Stimulated activated naive CD8-positive, alpha-beta T cell treated with anti-CD3 and anti-CD28 coated beads, Interleukin-15, Interleukin-2, amounts not matched to agents 100 ng/mL and 50 ng/mL, for 24 hours (primary cell): ENCODE results near the gene MYO1G.

Experiments used
- H3K27ac Mint-ChIP-seq: one replicate; pipeline ENCODE4 v1.8.0; 2021; ENCODE audit warnings: mild to moderate bottlenecking, mixed read lengths
- H3K27me3 Mint-ChIP-seq: one replicate; pipeline ENCODE4 v1.8.0; 2021; ENCODE audit warnings: mixed read lengths
- H3K36me3 Mint-ChIP-seq: one replicate; pipeline ENCODE4 v1.8.0; 2021; ENCODE audit warnings: low read depth, mixed read lengths
- H3K4me1 Mint-ChIP-seq: one replicate; pipeline ENCODE4 v1.8.0; 2021; ENCODE audit warnings: low read depth, mixed read lengths
- H3K4me3 Mint-ChIP-seq: one replicate; pipeline ENCODE4 v1.8.0; 2021; ENCODE audit warnings: mild to moderate bottlenecking, mixed read lengths
- H3K9me3 Mint-ChIP-seq: one replicate; pipeline ENCODE4 v1.8.0; 2021; ENCODE audit warnings: mixed read lengths

Gene MYO1G

GRCh38 chr7:44921607-44922350 is 57.0 kb downstream of the MYO1G start:
- Mint-ChIP-seq H3K27me3 (no peaks in the 10 kb centered on the region), H3K27ac (peak overlapping the region; percentile 61), H3K36me3 (no peaks in the 10 kb centered on the region), H3K4me3 (no peak overlapping the region), H3K9me3 (no peaks in the 10 kb centered on the region), H3K4me1 (peaks cover 17% of the 10 kb centered on the region)

- no peaks in the 10 kb centered on the region for H3K27me3 Mint-ChIP-seq
- no peaks in the 10 kb centered on the region for H3K9me3 Mint-ChIP-seq
- H3K36me3 Mint-ChIP-seq: no peaks in the 10 kb centered on the region
- peaks cover 19% of the 10 kb centered on the region for H3K4me1 Mint-ChIP-seq
- H3K4me3 Mint-ChIP-seq: no peak overlapping the region
- H3K27ac Mint-ChIP-seq: no peak overlapping the region
Observed at GRCh38 chr7:44920119-44920518, 58.7 kb downstream of the MYO1G start.

GRCh38 chr7:44918029-44918428 is 60.8 kb downstream of the MYO1G start:
- H3K4me1 Mint-ChIP-seq: peaks cover 34% of the 10 kb centered on the region
- H3K9me3 Mint-ChIP-seq: no peaks in the 10 kb centered on the region
- no peaks in the 10 kb centered on the region for H3K36me3 Mint-ChIP-seq
- H3K4me3 Mint-ChIP-seq: no peak overlapping the region
- H3K27ac Mint-ChIP-seq: no peak overlapping the region
- no peaks in the 10 kb centered on the region for H3K27me3 Mint-ChIP-seq

- H3K4me1 Mint-ChIP-seq: peaks cover 34% of the 10 kb centered on the region
- no peak overlapping the region for H3K27ac Mint-ChIP-seq
- H3K9me3 Mint-ChIP-seq: no peaks in the 10 kb centered on the region
Observed at GRCh38 chr7:44917465-44917864, 61.4 kb downstream of the MYO1G start.

GRCh38 chr7:44914992-44915607 is 63.7 kb downstream of the MYO1G start:
- Mint-ChIP-seq H3K9me3 (no peaks in the 10 kb centered on the region), H3K4me3 (no peak overlapping the region), H3K36me3 (no peaks in the 10 kb centered on the region), H3K27ac (peak overlapping the region; percentile 82), H3K27me3 (no peaks in the 10 kb centered on the region), H3K4me1 (peaks cover 20% of the 10 kb centered on the region)

More at GRCh38 chr7:44917465-44917864, 61.4 kb downstream of the MYO1G start:
- Mint-ChIP-seq H3K4me3 (no peak overlapping the region), H3K36me3 (no peaks in the 10 kb centered on the region), H3K27me3 (no peaks in the 10 kb centered on the region)

GRCh38 chr7:44912775-44913347 is 66.0 kb downstream of the MYO1G start:
- Mint-ChIP-seq H3K4me3 (no peak overlapping the region), H3K36me3 (no peaks in the 10 kb centered on the region), H3K9me3 (no peaks in the 10 kb centered on the region), H3K27me3 (no peaks in the 10 kb centered on the region), H3K4me1 (peaks cover 17% of the 10 kb centered on the region), H3K27ac (peak overlapping the region; percentile 12)
